Keratinocyte (primary cell): ENCODE measurements around the gene PNRC1. TPM values are rescaled to one million over a fixed set of nuclear protein-coding genes. Genes with fewer than 3 reads are reported as not detected.

Experiments used
- DNase-seq: peaks from one replicate; pipeline ENCODE4 v3.0.0-alpha.2; 2011; ENCODE audit warnings: low read depth, missing footprints, low spot score
- FAIRE-seq: peaks from 2 replicates; lab custom pipeline; 2011; peaks lifted over from hg19 to GRCh38; lab: Jason Lieb, UNC
- H2AFZ ChIP-seq: 2 replicates; pipeline ENCODE4 v1.6.0; 2012; ENCODE audit warnings: low read length, control low read depth, inconsistent platforms; ENCODE audit not compliant: control insufficient read depth
- H3K27ac ChIP-seq: 2 replicates; pipeline ENCODE4 v1.5.1; 2011; ENCODE audit warnings: low read length; ENCODE audit not compliant: control insufficient read depth, insufficient read depth
- H3K27me3 ChIP-seq: 3 replicates; pipeline ENCODE4 v1.6.0; 2011; ENCODE audit warnings: low read length; ENCODE audit not compliant: control insufficient read depth, insufficient read depth; ENCODE audit errors: extremely low read depth
- H3K36me3 ChIP-seq, 2 experiments: 2 replicates in 1 of 2; 3 replicates in 1 of 2; pipeline ENCODE4 v1.5.1; 2011; ENCODE audit warnings: low read length in 2 of 2, mild to moderate bottlenecking in 1 of 2; ENCODE audit not compliant: control insufficient read depth in 2 of 2, insufficient read depth in 2 of 2; ENCODE audit errors: extremely low read depth in 1 of 2
- H3K4me1 ChIP-seq: 3 replicates; pipeline ENCODE4 v1.5.1; 2011; ENCODE audit warnings: low read length; ENCODE audit not compliant: control insufficient read depth, insufficient read depth; ENCODE audit errors: extremely low read depth
- H3K4me2 ChIP-seq: 3 replicates; pipeline ENCODE4 v1.6.0; 2011; ENCODE audit warnings: low read depth, low read length; ENCODE audit not compliant: control insufficient read depth, insufficient read depth; ENCODE audit errors: extremely low read depth
- H3K4me3 ChIP-seq, 3 experiments: fragments of 200-600 bp in 1 of 3; sonication (generic) in 1 of 3; 2 replicates in 2 of 3; 3 replicates in 1 of 3; pipeline ENCODE4 v1.5.1; 2011 to 2016; ENCODE audit warnings: low read length in 3 of 3, mild to moderate bottlenecking in 3 of 3, control low read depth in 2 of 3, inconsistent platforms in 1 of 3, low read depth in 1 of 3, mixed read lengths in 1 of 3, mixed run types in 1 of 3, moderate library complexity in 1 of 3; ENCODE audit not compliant: control insufficient read depth in 2 of 3, insufficient read depth in 2 of 3; ENCODE audit errors: extremely low read depth in 1 of 3
- H3K79me2 ChIP-seq: 2 replicates; pipeline ENCODE4 v1.6.0; 2012; ENCODE audit warnings: low read length; ENCODE audit not compliant: control insufficient read depth, insufficient read depth
- H3K9ac ChIP-seq: 3 replicates; pipeline ENCODE4 v1.6.0; 2011; ENCODE audit warnings: low read length; ENCODE audit not compliant: control insufficient read depth, insufficient read depth; ENCODE audit errors: extremely low read depth
- H3K9me1 ChIP-seq: 3 replicates; pipeline ENCODE4 v1.6.0; 2011; ENCODE audit warnings: low read length; ENCODE audit not compliant: control insufficient read depth, insufficient read depth; ENCODE audit errors: extremely low read depth
- H3K9me3 ChIP-seq: 2 replicates; pipeline ENCODE4 v1.5.1; 2012; ENCODE audit warnings: low read depth, low read length; ENCODE audit not compliant: control insufficient read depth
- H4K20me1 ChIP-seq: 3 replicates; pipeline ENCODE4 v1.6.0; 2011; ENCODE audit warnings: low read length; ENCODE audit not compliant: control insufficient read depth, insufficient read depth; ENCODE audit errors: extremely low read depth
- CTCF ChIP-seq, 3 experiments: IDR thresholded peaks in 1 of 3; conservative IDR thresholded peaks in 1 of 3; optimal IDR thresholded peaks in 1 of 3; 2 replicates in 2 of 3; 3 replicates in 1 of 3; pipeline versions ENCODE3 to v1.5.1; 2011; ENCODE audit warnings: low read length in 3 of 3, mild to moderate bottlenecking in 3 of 3, moderate library complexity in 2 of 3, control low read depth in 1 of 3, inconsistent platforms in 1 of 3; ENCODE audit not compliant: insufficient read depth in 2 of 3; ENCODE audit errors: extremely low read depth in 1 of 3
- EZH2 ChIP-seq: IDR thresholded peaks from one replicate; pipeline ENCODE4 v1.6.1; 2012; ENCODE audit warnings: inconsistent platforms, mild to moderate bottlenecking, low read length, moderate library complexity
- dilution Hi-C: fragments of 300-500 bp; cut with MboI; formaldehyde crosslinking; loops from one replicate; pipeline ENCODE4 v1.7.0; 2020; ENCODE audit warnings: low sequenced_read_pairs; ENCODE audit not compliant: extremely low pct_ligation_motif_present
- polyA plus RNA-seq, 5 experiments: library from polyadenylated mRNA; depleted of rRNA in 3 of 5; stranded (reverse) in 3 of 5; stranded (forward) in 1 of 5; unstranded in 1 of 5; fragments of >200 nt; gene quantifications; 1 replicate in 1 of 5; 2 replicates in 3 of 5; 3 replicates in 1 of 5; pipeline versions ENCODE4 v1.2.1 to v1.2.3, GENCODE V29; 2011 to 2012; ENCODE audit warnings: missing spikeins in 2 of 5, low read depth in 1 of 5, low replicate concordance in 1 of 5

The PNRC1 gene
- polyA plus RNA-seq, 1 donor (not counting 4 experiments of a cell fraction or from before 2014, with no cell fraction given): 34.6 TPM

- dilution Hi-C loops: no loop called here
- Histone ChIP-seq H3K4me2 (no peak overlapping the region), H3K36me3 (no peaks in the 10 kb centered on the region), H4K20me1 (no peaks in the 10 kb centered on the region), H3K9me1 (no peaks in the 10 kb centered on the region), H3K9me3 (no peaks in the 10 kb centered on the region), H3K4me1 (no peaks in the 10 kb centered on the region), H3K27me3 (no peaks in the 10 kb centered on the region), H3K9ac (no peak overlapping the region), H2AFZ (no peak overlapping the region), H3K4me3 (no peak overlapping the region), H3K79me2 (no peaks in the 10 kb centered on the region), H3K27ac (no peak overlapping the region)
- no peak for FAIRE-seq
- TF ChIP-seq CTCF (optimal IDR thresholded peaks at IDR 0.05 in 1 of 3, IDR thresholded peaks at IDR 0.05 in 1 of 3, conservative IDR thresholded peaks at IDR 0.05 in 1 of 3; ENCODE audit: extremely low read depth in 1 of 3, insufficient read depth in 2 of 3, low read length in 3 of 3): no peak
- no peak for TF ChIP-seq EZH2
- DNase-seq: no peak
Observed at GRCh38 chr6:89110284-89110683, 29.7 kb downstream of the PNRC1 start.

GRCh38 chr6:89111933-89112332 is 31.4 kb downstream of the PNRC1 start:
- no peaks in the 10 kb centered on the region for H3K9me3 ChIP-seq
- H4K20me1 ChIP-seq: no peaks in the 10 kb centered on the region
- H3K4me3 ChIP-seq: no peak overlapping the region
- no peaks in the 10 kb centered on the region for H3K36me3 ChIP-seq
- no peak overlapping the region for H2AFZ ChIP-seq
- dilution Hi-C loops: no loop called here
- H3K79me2 ChIP-seq: no peaks in the 10 kb centered on the region
- H3K4me2 ChIP-seq: no peak overlapping the region
- H3K9ac ChIP-seq: no peak overlapping the region
- no peaks in the 10 kb centered on the region for H3K9me1 ChIP-seq
- DNase-seq (no peak), FAIRE-seq (no peak)
- H3K27me3 ChIP-seq: peaks cover 1% of the 10 kb centered on the region
- no peak for TF ChIP-seq CTCF (optimal IDR thresholded peaks at IDR 0.05 in 1 of 3, IDR thresholded peaks at IDR 0.05 in 1 of 3, conservative IDR thresholded peaks at IDR 0.05 in 1 of 3; ENCODE audit: extremely low read depth in 1 of 3, insufficient read depth in 2 of 3, low read length in 3 of 3)
- no peak for TF ChIP-seq EZH2
- H3K27ac ChIP-seq: no peak overlapping the region
- H3K4me1 ChIP-seq: no peaks in the 10 kb centered on the region
